ENCODE measurements around the gene CIPC.

GRCh38 chr14:77058117-77058516 lies 39.9 kb upstream of the CIPC start:
- TF ChIP-seq CTCF (conservative IDR thresholded peaks at IDR 0.05) (no peak), ZFX (IDR thresholded peaks at IDR 0.05) (no peak)

All from C4-2B (cell line).